HG02981 (cell line): ENCODE measurements around the gene FOLR3.
"Not testable (repeated sequence)": the region's sequence is repeated elsewhere in the genome, so short reads cannot be mapped to it uniquely, and the experiment has no call there.

Source experiments
- ATAC-seq: cut with Tn5 transposase; IDR thresholded peaks from one replicate; pipeline ENCODE4 v1.9.1; 2021; ENCODE audit warnings: mild to moderate bottlenecking, moderate library complexity; ENCODE audit not compliant: unreplicated experiment

FOLR3 gene

DNA sequence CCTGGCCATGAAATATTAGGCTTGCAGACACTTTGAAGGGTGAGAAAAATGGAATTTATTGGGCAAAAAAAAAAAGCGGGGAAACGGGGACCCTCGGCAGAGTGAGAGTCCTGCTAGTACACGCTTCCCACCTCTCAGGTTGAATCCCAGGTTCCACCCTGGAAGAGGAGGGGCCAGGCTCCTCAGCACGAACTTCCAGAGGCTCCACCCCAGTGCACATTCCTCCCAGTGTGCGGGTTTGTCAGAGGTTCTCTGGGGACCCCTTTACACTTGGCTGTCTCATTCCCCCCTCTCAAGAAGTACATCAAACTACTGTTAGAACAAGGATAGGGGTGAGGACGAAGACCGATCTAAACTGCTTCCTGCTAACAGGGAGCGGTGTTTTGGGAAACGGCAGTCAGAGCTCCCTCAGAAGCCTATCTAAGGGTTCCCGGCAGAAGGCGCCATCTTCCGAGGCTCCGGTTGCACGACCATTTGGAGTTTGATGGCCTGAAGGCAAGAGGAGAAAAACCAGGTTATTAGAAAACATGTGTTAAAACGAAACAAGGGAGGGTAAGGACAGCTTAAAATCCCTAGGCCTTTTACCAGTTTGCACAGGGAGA, 27.5 kb downstream of the FOLR3 start:
- ATAC-seq, result no peak

DNA sequence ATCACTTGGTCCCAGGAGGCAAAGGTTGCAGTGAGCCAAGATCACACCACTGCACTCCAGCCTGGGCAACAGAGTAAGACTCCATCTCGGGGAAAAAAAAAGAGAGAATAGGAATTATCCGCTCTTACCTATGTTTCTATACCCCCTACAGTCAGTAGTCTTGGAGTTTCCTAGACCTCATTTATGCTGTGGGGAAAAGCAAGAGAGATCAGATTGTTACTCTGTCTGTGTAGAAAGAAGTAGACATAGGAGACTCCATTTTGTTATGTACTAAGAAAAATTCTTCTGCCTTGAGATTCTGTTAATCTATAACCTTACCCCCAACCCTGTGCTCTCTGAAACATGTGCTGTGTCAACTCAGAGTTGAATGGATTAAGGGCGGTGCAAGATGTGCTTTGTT, 28.7 kb downstream of the FOLR3 start:
- not testable (repeated sequence) for ATAC-seq

DNA sequence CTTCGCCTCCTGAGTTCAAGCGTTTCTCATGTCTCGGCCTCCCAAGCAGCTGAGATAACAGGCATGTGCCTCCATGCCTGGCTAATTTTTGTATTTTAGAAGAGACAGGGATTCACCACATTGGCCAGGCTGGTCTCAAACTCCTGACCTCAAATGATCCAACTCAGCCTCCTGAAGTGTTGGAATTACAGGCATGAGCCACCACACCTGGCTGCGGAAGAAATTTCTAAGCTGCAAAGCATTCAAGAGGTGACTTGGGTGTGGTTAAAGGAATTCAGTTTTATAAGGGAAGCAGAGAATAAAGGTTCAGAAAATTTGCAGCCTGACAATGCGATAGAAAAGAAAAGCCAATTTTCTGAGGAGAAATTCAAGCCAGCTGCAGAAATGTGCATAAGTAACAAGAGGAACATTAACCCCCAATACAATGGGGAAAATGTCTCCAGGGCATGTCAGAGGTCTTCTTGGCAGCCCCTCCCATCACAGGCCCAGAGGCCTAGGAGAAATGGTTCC, 33.6 kb downstream of the FOLR3 start:
- ATAC-seq, result not testable (repeated sequence)

GRCh38 chr11:72169754-72170153, 34.2 kb downstream of the FOLR3 start:
- ATAC-seq, result not testable (repeated sequence)

GRCh38 chr11:72172043-72172442, 36.5 kb downstream of the FOLR3 start:
- not testable (repeated sequence) for ATAC-seq

- no peak for ATAC-seq
Observed at GRCh38 chr11:72173291-72173690, 37.8 kb downstream of the FOLR3 start.

GRCh38 chr11:72174302-72175070, 39.0 kb downstream of the FOLR3 start:
- ATAC-seq, result no peak

DNA sequence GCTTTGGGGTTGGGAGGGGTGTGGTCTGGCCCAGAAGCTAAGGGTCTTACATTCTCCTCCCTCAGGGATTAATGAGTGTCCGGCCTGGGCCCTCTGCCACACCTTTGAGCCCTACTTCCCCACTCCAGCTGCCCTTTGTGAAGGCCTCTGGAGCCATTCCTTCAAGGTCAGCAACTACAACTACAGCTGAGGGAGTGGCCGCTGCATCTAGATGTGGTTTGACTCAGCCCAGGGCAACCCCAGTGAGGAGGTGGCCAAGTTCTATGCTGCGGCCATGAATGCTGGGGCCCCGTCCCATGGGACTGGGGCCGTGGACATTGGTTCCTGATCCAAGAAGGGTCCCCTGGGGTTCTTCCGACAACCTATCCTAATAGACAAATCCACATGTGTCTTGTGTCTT, 42.1 kb downstream of the FOLR3 start:
- no peak for ATAC-seq

DNA sequence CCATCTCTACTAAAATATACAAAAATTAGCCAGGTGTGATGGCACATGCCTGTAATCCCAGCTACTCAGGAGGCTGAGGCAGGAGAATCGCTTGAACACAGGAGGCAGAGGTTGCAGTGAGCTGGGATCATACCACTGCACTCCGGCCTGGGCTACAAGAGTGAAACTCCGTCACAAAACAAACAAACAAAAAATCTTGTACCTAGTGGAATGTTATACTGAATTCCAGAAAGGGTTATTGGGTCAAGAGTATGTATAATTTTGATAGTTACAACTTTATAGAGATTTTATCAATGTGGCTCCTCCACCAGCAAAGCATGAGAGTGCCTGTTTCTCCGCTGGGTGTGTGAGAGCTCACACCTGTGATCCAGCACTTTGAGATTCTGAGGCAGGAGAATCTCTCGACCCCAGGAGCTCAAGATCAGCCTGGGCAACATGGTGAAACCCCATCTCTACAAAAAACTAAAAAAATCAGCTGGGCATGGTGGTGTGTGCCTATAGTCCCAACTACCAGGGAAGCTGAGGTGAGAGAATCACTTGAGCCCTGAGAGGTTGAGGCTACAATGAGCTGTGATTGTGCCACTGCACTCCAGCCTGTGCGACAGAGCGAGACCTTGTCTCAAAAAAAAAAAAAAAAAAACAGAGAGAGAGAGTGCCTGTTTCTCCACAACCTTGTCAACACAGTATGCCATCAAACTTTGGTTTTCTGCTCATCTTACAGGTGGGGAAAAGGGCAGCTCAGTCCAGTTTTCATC, 43.7 kb downstream of the FOLR3 start:
- ATAC-seq, result no peak

GRCh38 chr11:72179804-72180396, 44.4 kb downstream of the FOLR3 start:
- no peak for ATAC-seq

GRCh38 chr11:72180892-72181552, 45.5 kb downstream of the FOLR3 start:
- ATAC-seq, result not testable (repeated sequence)

GRCh38 chr11:72181553-72181958, 46.0 kb downstream of the FOLR3 start:
- not testable (repeated sequence) for ATAC-seq

DNA sequence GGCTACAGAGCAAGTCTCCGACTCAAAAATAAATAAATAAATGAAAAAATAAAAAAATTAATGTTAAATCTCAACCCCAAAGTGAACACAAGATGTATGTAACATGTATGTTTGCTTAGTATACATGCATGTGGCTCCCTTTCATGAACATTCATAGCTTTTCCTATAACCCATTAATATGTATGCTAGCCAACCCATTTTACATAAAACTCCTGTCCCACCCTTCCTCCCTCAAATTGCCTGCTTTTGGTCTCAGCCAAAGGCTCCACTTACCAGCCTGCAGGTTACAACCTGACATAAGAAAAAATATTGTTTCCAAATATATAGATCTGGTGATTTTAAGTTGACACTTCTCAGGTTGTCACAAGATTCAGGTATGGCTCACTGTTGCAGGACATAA, 52.7 kb downstream of the FOLR3 start:
- no peak for ATAC-seq
